Endothelial cell of umbilical vein (primary cell): Measurements from ENCODE around the gene TTC29.

Source experiments
- EZH2 ChIP-seq: IDR thresholded peaks from 2 replicates; pipeline ENCODE4 v1.6.1; 2012; ENCODE audit warnings: borderline replicate concordance, low read depth, mild to moderate bottlenecking, moderate library complexity, low read length, inconsistent platforms; ENCODE audit not compliant: severe bottlenecking
- TF ChIP-seq, protein P1 (sequence below), 2 donors: IDR thresholded peaks; 1 replicate in 1 of 2; 2 replicates in 1 of 2; pipeline ENCODE4 v1.5.1; 2011; ENCODE audit warnings: low read length in 2 of 2, mild to moderate bottlenecking in 2 of 2, moderate library complexity in 2 of 2, control low read depth in 1 of 2, inconsistent platforms in 1 of 2, low read depth in 1 of 2; ENCODE audit not compliant: insufficient read depth in 1 of 2; ENCODE audit errors: extremely low read depth in 1 of 2

DNA sequence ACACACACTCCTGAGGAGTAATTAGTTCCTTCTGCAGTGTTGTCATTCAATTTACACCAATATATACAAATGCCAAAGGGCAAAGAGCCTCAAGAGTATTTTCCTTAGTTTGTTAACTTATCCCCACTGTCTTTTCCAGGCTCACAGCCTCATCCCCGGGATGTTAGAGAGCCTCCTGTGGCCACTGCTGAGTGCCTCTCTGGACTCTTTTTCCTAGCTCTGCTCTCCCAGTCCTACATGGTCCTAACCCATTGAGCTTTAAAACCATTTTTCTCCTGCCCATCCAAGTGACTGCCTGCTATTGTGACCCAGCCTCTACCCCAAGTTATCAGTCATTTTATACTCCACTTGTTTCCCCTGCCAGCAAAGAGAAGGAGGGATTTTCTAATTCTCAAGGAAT is 23.5 kb upstream of the TTC29 start:
- TF ChIP-seq, protein P1, sequence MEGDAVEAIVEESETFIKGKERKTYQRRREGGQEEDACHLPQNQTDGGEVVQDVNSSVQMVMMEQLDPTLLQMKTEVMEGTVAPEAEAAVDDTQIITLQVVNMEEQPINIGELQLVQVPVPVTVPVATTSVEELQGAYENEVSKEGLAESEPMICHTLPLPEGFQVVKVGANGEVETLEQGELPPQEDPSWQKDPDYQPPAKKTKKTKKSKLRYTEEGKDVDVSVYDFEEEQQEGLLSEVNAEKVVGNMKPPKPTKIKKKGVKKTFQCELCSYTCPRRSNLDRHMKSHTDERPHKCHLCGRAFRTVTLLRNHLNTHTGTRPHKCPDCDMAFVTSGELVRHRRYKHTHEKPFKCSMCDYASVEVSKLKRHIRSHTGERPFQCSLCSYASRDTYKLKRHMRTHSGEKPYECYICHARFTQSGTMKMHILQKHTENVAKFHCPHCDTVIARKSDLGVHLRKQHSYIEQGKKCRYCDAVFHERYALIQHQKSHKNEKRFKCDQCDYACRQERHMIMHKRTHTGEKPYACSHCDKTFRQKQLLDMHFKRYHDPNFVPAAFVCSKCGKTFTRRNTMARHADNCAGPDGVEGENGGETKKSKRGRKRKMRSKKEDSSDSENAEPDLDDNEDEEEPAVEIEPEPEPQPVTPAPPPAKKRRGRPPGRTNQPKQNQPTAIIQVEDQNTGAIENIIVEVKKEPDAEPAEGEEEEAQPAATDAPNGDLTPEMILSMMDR (IDR thresholded peaks at IDR 0.05; ENCODE audit: extremely low read depth in 1 of 2, insufficient read depth in 1 of 2, low read depth in 1 of 2, low read length in 2 of 2): no peak
- no peak for TF ChIP-seq EZH2
